Large intestine (tissue), 3 donors: ENCODE data around the gene COL5A1. TPM values are rescaled to one million over a fixed set of nuclear protein-coding genes. Genes with fewer than 3 reads are reported as not detected.
A peak's percentile ranks its signal among the peaks of the same experiment; 100 is the strongest.

Experiments used
- DNase-seq, 2 donors: peaks; one replicate each; pipeline versions ENCODE4 v3.0.0 to v3.0.0-alpha.2; 2013
- H3K27ac ChIP-seq: one replicate; pipeline ENCODE4 v1.5.1; 2013; ENCODE audit warnings: low read length
- H3K27me3 ChIP-seq: 2 replicates; pipeline ENCODE4 v1.6.1; 2013; ENCODE audit warnings: low read length; ENCODE audit not compliant: control insufficient read depth, insufficient read depth
- H3K36me3 ChIP-seq: 2 replicates; pipeline ENCODE4 v1.6.1; 2013; ENCODE audit warnings: low read length; ENCODE audit not compliant: control insufficient read depth, insufficient read depth
- H3K4me1 ChIP-seq: one replicate; pipeline ENCODE4 v1.6.1; 2013; ENCODE audit warnings: low read length; ENCODE audit not compliant: control insufficient read depth, insufficient read depth
- H3K4me3 ChIP-seq: one replicate; pipeline ENCODE4 v1.5.1; 2013; ENCODE audit warnings: low read length
- H3K9me3 ChIP-seq: one replicate; pipeline ENCODE4 v1.6.1; 2013; ENCODE audit warnings: mild to moderate bottlenecking, low read depth, low read length, moderate library complexity; ENCODE audit not compliant: control insufficient read depth
- WGBS: methylation state at CpG from one replicate; pipeline ENCODE4 v1.1.5; 2013; ENCODE audit warnings: low lambda C conversion rate; ENCODE audit not compliant: insufficient coverage; 5-methylcytosine and 5-hydroxymethylcytosine counted together
- polyA plus RNA-seq: library from polyadenylated mRNA; unstranded; fragments of 120-200 nt; gene quantifications from one replicate; pipeline ENCODE4 v1.2.1, GENCODE V29; 2013

Gene COL5A1
- polyA plus RNA-seq, 1 donor, result 79.9 TPM

DNA sequence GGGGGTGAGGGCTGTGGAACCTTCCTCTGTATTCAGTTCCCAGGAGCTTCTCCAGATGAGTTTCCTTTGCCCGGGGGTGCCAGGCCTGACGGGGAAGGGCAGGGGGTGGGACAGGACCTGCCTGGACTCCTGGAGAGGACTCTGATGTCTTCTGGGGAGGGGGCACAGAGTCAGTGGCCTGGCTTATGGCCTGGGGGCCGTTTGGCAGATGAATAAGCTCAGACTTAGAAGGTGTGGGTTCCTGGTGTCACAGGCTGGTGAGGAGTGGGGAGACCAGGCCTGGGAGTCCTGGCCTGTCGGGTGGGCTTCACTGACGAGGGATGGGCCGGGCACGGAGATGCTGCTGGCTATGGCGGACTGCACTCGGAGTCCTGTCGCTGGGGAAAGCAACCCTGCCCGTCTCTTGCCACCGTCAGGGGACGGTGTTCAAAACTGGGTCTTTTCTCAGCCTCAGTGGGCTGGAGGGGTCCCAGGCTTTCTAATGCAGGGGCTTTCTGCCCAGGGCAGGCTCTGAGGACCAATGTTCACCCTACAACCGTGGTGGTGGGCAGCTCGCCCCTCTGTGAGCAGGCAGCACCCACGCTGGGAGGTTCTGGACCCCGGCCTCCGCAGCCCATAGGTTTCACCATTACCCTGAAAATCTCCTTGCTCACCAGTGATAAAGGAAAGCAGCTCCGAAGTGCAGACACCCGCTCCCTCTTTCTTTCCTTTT, 16.2 kb downstream of the COL5A1 start:
- Histone ChIP-seq H3K27me3 (no peaks in the 10 kb centered on the region), H3K4me1 (peaks cover 9% of the 10 kb centered on the region), H3K36me3 (no peaks in the 10 kb centered on the region), H3K9me3 (no peaks in the 10 kb centered on the region), H3K27ac (no peak overlapping the region), H3K4me3 (no peak overlapping the region)
- WGBS, result no CpG with 5 or more reads among the region's 20 CpGs
- DNase-seq, result no peak

GRCh38 chr9:134658378-134658955, 16.9 kb downstream of the COL5A1 start:
- H3K4me1 ChIP-seq, result peaks cover 9% of the 10 kb centered on the region
- no CpG with 5 or more reads among the region's 19 CpGs for WGBS
- H3K36me3 ChIP-seq, result no peaks in the 10 kb centered on the region
- no peak for DNase-seq
- H3K9me3 ChIP-seq, result no peaks in the 10 kb centered on the region
- no peak overlapping the region for H3K4me3 ChIP-seq
- no peak overlapping the region for H3K27ac ChIP-seq
- H3K27me3 ChIP-seq, result no peaks in the 10 kb centered on the region

GRCh38 chr9:134659688-134660131, 18.1 kb downstream of the COL5A1 start:
- DNase-seq, result no peak
- Histone ChIP-seq H3K4me1 (peaks cover 9% of the 10 kb centered on the region), H3K4me3 (no peak overlapping the region), H3K27ac (no peak overlapping the region), H3K36me3 (no peaks in the 10 kb centered on the region), H3K9me3 (no peaks in the 10 kb centered on the region), H3K27me3 (no peaks in the 10 kb centered on the region)
- WGBS, result 90% methylated on average over 2 of the region's 14 CpGs

GRCh38 chr9:134660407-134660806, 18.8 kb downstream of the COL5A1 start:
- Histone ChIP-seq H3K27ac (no peak overlapping the region), H3K4me3 (no peak overlapping the region), H3K9me3 (no peaks in the 10 kb centered on the region), H3K27me3 (no peaks in the 10 kb centered on the region), H3K4me1 (peaks cover 9% of the 10 kb centered on the region), H3K36me3 (no peaks in the 10 kb centered on the region)
- no peak for DNase-seq
- no CpG with 5 or more reads among the region's 1 CpG for whole genome bisulfite sequencing

DNA sequence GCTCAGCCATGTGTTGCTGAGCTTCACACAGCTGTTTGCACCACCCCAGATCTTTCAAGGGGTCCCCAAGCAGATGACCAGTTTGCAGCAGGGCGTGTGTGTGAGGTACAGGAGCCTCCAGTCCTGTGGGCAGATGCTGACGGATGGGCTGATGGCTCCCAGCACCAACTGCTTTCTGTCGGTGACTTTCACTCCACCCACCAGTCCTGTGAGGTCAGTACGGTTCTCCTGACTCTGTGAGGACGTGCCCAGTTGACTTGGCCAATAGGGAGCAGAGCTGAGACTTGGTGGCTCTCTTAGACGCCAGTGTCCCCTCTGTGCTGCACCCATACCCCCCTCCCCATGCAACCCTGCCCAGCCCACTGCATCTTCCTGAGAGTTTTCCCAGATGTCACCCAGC, 19.7 kb downstream of the COL5A1 start:
- Histone ChIP-seq H3K4me1 (peaks cover 9% of the 10 kb centered on the region), H3K27ac (no peak overlapping the region), H3K9me3 (no peaks in the 10 kb centered on the region), H3K4me3 (no peak overlapping the region), H3K27me3 (no peaks in the 10 kb centered on the region), H3K36me3 (no peaks in the 10 kb centered on the region)
- DNase-seq, result no peak
- WGBS, result no CpG with 5 or more reads among the region's 6 CpGs

DNA sequence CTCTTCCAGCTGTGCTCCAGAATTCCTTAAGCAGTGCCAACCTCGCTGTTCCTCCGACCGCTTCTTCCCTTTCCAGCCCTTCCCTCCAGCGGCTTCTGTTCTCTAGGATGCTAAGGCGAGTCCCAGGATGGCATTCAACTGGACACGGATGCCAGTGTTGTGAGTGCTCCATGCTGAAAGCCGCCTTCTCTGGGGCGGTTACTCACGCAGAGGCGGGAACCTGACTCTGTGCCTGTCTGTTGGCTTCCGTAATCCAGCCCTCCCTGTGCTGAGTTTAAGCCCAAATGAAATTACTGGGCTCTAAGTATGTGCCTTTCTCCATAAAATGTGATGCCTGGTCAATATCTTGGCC, 20.2 kb downstream of the COL5A1 start:
- DNase-seq, result no peak
- H3K9me3 ChIP-seq, result no peaks in the 10 kb centered on the region
- H3K4me1 ChIP-seq, result peaks cover 9% of the 10 kb centered on the region
- peak overlapping the region; percentile 57 for H3K27ac ChIP-seq
- no peak overlapping the region for H3K4me3 ChIP-seq
- WGBS, result no CpG with 5 or more reads among the region's 11 CpGs
- H3K36me3 ChIP-seq, result no peaks in the 10 kb centered on the region
- H3K27me3 ChIP-seq, result no peaks in the 10 kb centered on the region

DNA sequence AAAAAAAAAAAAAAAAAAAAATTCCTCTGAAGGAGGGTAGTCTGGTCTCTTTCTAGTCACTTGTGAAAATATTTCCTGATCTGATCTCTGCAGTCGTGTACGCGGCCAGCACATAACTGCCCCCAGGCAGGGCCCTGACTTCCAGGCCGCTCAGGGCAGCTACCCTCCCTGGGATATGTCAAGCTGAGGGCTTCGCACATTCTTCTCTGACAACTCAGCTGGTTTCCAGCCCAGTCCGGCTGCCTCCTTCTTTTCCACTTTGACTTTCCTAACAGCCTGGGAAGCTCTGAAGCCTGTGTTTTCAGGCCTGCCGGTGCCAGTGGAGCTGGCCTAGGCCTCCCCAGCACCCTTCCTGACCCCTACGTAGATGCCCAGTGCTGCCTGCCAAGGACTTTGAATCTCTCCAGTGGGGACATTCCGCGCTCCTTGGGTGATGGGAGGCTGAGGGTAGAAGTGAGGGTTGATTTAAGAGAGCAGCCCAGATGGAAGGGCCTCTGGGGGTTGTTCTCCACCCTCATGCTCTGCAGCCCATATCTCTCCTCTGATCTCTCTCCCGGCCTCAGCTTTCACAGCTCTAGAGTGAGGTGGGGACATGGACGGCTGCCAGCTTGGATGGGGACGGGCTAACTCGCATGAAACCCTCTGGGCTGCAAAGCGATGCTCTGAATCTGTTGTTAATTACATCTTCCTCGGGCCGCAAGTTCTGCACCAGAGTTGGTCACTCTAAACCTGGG, 20.7 kb downstream of the COL5A1 start:
- no peaks in the 10 kb centered on the region for H3K9me3 ChIP-seq
- no peaks in the 10 kb centered on the region for H3K36me3 ChIP-seq
- DNase-seq, result no peak
- H3K27ac ChIP-seq, result peak overlapping the region; percentile 57
- no peak overlapping the region for H3K4me3 ChIP-seq
- WGBS, result no CpG with 5 or more reads among the region's 17 CpGs
- H3K4me1 ChIP-seq, result peaks cover 9% of the 10 kb centered on the region
- H3K27me3 ChIP-seq, result no peaks in the 10 kb centered on the region

GRCh38 chr9:134663084-134663483, 21.5 kb downstream of the COL5A1 start:
- DNase-seq, result no peak
- no CpG with 5 or more reads among the region's 10 CpGs for WGBS
- Histone ChIP-seq H3K4me3 (no peak overlapping the region), H3K27me3 (no peaks in the 10 kb centered on the region), H3K27ac (no peak overlapping the region), H3K36me3 (no peaks in the 10 kb centered on the region), H3K9me3 (no peaks in the 10 kb centered on the region), H3K4me1 (peaks cover 9% of the 10 kb centered on the region)

DNA sequence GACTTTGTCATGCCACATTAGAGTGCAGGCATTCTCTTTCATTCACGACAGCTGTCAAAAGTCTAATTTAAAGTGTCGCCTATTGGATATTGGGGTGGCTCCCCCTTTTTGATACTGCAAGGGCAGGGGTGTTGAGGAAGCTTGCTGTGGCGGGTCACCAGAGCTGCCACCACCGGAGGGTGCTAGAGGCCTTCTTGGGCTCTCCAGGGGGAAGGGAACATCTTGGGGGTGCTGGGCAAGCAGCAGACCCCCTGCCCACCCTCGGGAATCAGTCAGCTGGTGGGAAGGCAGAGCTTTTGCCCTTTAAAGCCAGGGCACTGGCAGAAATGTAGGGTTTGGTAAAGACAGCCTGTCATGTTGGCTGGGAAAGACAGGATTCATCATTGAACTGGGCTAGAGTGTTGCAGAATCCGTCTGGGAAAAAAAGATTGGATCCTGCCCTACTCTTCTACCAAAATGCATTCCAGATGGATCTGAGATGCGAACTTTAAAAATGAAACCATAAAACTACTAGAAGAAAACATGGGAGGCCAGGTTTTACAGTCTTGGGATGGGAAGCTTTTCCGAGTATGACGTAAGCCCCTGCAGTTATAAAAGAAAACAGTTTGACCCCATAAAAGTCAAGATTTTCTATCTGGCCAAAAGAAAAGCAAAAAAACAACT, 22.3 kb downstream of the COL5A1 start:
- H3K4me3 ChIP-seq, result no peak overlapping the region
- H3K4me1 ChIP-seq, result peaks cover 9% of the 10 kb centered on the region
- WGBS, result 100% methylated on average over 1 of the region's 9 CpGs
- no peaks in the 10 kb centered on the region for H3K27me3 ChIP-seq
- no peak overlapping the region for H3K27ac ChIP-seq
- DNase-seq, result no peak
- H3K9me3 ChIP-seq, result no peaks in the 10 kb centered on the region
- no peaks in the 10 kb centered on the region for H3K36me3 ChIP-seq

- no peaks in the 10 kb centered on the region for H3K36me3 ChIP-seq
- no CpG with 5 or more reads among the region's 5 CpGs for WGBS
- peaks cover 9% of the 10 kb centered on the region for H3K4me1 ChIP-seq
- no peak for DNase-seq
- H3K9me3 ChIP-seq, result no peaks in the 10 kb centered on the region
- H3K27me3 ChIP-seq, result no peaks in the 10 kb centered on the region
- no peak overlapping the region for H3K27ac ChIP-seq
- H3K4me3 ChIP-seq, result no peak overlapping the region
Measured at GRCh38 chr9:134664446-134664845, 22.8 kb downstream of the COL5A1 start.
